RKO (cell line): ENCODE results near the gene ELMOD2.

Experiments
- DNase-seq: peaks from one replicate; pipeline ENCODE4 v3.0.0-alpha.2; 2016; ENCODE audit warnings: low spot score

The ELMOD2 gene

GRCh38 chr4:140581078-140581477 is 57.1 kb downstream of the ELMOD2 start:
- no peak for DNase-seq

- no peak for DNase-seq
These were observed 60.5 kb downstream of the ELMOD2 start for GRCh38 chr4:140584439-140584838.

DNA sequence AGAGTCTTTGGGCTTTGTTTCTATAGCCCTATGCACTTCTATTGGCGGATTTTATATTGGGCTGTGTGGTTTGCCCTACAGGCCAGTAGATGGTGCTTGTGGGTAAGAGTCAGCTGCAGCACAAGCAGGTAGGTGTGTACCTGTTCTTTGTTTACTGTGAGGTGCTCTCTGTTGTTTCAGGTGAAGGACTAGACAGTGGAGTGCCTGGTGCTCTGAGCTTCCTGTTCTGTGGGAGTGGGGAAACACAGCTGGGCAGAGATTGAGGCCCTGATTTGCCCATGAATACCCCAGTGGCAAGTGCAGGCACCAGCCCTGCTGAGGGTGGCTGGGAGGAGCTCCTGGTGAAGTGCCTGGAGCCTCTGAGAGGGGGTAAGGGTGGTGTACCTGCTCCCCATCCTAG is 71.1 kb downstream of the ELMOD2 start:
- DNase-seq = no peak

GRCh38 chr4:140600408-140600807 is 76.4 kb downstream of the ELMOD2 start:
- no peak for DNase-seq

- no peak for DNase-seq
These were observed 78.7 kb downstream of the ELMOD2 start for GRCh38 chr4:140602714-140603113.

DNA sequence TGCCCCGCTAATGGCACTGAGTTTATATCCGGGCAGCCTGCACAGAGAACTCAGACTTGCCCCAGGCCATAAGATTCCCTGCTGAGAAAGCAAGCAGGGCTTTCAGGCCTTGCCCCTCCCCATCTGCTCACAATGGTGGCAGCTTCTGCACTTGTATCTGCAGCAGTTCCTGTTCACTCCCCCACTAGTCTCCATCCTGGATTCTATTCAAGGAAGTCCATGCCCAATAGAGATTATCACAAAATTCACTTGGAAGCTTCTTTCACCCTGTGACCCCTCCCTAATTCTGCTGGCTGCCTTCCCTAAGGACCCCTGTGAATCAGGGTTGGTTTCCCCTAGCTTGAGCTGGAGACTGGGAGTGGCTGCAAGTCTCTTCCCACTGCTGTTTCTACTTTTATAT is 79.3 kb downstream of the ELMOD2 start:
- no peak for DNase-seq
